Measurements from ENCODE around the gene DPPA2.
"Not testable (repeated sequence)": the region's sequence is repeated elsewhere in the genome, so short reads cannot be mapped to it uniquely, and the experiment has no call there.

Gene DPPA2, protein sequence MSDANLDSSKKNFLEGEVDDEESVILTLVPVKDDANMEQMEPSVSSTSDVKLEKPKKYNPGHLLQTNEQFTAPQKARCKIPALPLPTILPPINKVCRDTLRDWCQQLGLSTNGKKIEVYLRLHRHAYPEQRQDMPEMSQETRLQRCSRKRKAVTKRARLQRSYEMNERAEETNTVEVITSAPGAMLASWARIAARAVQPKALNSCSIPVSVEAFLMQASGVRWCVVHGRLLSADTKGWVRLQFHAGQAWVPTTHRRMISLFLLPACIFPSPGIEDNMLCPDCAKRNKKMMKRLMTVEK

DNA sequence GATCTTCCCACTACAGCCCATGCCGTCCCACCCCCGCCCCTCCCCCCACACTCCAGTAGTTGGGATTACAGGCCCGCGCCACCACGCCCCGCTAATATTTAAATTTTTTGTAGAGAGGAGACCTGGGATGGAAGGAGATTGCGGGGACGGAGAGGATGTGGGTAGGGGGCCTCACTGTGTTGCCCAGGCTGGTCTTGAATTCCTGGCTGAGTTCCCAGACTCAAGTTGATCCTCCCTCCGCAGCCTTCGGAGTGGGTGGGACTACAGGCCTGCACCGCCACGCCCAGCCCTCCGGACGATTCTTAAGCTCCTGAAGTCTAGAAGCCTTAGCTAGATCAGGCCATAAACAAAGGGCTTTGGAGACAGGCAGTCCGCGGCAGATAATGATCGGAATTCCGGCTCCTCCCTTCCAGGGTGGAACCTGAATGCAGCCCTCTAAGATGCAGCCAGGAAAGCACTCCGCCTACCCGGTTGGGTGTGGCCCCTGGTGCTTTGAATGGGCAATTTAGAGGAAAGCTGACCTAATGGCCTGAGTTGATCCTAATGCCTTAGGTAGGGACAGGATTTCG lies at the start of gene DPPA2:
Gene DPPA2, minus strand, starts transcription at position 356 of the 569 bp plus-strand sequence. CDS start 1,975 bp downstream, outside the sequence.
- no peak for DNase-seq (ENCODE audit: low read depth in 2 of 2, low spot score in 1 of 2)

DNA sequence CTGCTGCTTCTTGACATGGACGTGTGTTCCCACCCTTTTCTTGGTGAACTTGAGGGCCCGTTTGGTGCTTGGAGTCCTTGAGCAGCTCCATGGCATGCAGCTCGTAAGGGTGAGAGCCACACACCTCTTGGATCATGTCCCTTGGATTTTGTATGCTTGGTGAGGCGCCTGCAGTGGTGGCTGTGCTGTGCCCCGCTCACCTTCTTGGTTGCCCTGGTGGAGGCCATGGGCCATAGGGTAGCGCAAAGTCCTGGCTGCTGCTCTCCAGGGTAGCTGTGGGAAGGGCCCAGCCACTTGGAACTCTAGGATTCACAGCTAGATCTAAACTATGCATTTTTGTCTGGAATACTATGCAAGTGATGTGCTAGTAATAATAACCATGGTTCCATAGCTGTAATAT lies 47.8 kb upstream of the DPPA2 start:
- DNase-seq (ENCODE audit: low read depth in 2 of 2, low spot score in 1 of 2), result no peak

DNA sequence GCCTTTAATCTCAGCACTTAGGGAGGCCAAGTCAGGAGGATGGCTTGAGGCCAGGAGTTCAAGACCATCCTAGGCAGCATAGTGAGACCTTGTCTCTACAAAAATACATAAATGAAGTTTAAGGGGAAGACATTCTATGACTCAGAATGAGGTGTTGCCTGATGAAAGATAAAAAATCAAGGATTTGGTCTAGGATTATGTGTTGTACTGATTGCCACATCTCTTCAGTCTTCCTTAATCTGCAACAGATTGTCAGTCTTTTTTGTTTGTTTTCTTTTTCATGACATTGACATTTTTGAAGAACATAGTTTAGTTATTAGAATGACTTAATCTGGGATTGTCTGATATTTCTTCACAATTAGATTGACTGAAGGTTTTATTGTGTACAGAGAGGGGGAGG lies 47.3 kb upstream of the DPPA2 start:
- DNase-seq (ENCODE audit: low read depth in 2 of 2, low spot score in 1 of 2), result no peak

DNA sequence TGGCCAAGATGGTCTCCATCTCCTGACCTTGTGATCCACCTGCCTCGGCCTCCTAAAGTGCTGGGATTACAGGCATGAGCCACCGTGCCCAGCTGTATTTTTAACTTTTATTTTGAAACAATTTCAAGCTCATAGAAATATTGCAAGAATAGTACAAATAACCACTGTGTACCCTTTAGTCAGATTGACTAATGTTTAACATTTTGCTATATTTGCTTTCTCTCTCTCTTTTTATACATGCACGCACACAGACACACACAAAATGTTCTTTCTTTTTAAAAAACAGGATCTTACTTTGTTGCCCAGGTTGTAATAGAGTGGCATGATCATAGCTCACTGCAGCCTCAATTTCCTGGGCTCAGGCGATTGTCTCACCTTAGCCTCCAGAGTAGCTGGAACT lies 46.5 kb upstream of the DPPA2 start:
- DNase-seq (ENCODE audit: low read depth in 2 of 2, low spot score in 1 of 2), result no peak

DNA sequence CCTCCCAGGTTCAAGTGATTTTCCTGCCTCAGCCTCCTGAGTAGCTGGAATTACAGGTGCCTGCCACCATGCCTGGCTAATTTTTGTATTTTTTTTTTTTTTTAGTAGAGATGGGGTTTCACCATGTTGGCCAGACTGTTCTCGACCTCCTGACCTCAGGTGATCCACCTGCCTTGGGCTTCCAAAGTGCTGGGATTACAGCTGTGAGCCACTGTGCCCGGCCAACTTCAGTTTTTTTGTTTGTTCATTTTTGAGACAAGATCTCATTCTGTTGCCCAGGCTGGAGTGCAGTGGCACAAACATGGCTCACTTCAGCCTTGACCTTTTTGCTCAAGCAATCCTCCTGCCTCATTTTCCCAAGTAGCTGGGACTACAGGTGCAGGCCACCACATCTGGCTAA lies 42.5 kb upstream of the DPPA2 start:
- DNase-seq (ENCODE audit: low read depth in 2 of 2, low spot score in 1 of 2), result not testable (repeated sequence)

DNA sequence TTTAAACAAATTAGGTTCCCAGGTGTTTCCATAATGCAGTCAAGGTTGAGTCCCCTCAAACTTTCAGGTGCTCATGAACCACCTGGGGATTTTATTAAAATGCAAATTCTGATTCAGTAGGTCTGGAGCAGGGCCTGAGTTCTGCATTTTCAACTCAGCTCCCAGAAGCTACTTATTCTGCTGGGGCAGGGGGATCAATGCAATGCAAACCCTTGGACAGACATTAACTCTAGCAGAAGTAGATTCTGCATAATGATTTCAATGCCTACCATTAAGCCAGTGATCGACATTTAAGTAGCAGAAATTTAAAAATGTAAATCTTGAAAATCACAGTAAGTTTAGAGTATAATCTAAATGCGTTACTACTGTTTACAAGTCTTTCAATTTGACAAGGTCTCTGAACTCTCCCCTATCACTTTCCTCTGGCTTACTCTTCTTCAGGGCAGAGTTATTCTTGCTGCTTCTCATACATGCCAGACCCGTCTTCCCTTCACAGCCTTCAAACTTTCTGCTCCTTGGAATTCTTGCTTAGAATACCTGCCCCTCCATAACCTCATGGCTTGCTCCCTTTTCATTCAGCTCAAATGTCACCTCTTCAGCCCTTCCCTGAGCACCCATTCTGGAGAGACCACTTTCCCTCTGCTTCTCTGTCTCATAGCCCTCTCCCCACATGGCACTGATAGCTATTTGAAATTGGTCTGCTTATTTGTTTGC lies 40.3 kb upstream of the DPPA2 start:
- DNase-seq (ENCODE audit: low read depth in 2 of 2, low spot score in 1 of 2), result no peak

DNA sequence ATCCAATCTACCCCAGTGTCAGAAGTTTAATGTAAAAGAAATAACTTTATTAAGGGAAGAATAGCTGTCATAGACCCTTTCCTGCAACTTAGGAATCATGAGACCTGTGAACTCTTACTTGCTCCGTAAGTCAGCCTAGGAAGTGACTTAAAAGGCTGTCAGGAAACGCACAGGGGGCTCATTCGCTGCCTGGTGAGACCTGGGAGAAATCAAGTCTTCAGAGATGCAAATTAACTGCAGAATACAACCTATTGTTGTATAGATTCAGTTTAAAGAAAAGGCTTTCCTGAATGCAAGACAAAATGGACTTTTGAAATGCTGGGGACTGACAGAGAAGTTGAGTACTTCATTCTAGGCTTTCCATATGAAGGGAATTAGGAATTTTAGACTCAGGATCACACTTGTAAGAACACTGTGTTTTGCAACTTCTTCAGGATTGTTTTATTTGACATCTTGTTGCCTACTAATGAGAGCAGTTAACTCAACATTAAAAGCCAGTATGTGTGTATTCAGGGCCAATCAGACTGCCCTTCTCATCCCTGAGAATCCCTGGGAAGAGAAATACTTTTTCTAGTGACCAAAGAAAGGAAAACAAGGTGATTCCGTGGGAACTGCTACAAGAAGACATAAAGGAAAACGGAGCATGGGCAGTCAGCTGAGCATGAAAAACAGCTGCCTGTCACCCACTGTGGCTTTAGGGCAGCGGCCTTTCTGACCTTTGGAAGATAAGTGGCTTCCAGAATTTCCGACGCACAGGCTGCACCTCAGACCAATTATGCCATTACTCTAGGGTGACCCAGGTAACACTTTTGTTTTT lies 39.5 kb upstream of the DPPA2 start:
- DNase-seq (ENCODE audit: low read depth in 2 of 2, low spot score in 1 of 2), result no peak

DNA sequence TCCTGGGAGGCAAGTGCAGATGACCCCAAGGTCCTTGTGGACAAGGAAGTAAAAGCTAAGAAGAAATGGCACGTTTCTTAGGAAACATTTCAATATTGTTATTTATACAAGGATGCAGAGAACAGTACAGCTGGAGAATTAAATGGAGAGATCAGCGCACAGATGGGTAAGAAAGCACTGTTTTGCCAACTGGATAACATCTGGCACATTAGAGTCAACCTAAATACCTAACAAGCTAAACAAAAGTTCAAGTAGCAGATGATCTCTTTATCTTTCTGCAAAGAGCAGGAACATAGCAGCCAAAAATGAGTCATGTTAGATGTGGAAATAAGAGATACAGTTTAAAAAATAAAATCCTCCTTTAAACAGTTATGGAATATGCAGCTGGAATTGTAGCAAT lies 36.7 kb upstream of the DPPA2 start:
- no peak for DNase-seq (ENCODE audit: low read depth in 2 of 2, low spot score in 1 of 2)

DNA sequence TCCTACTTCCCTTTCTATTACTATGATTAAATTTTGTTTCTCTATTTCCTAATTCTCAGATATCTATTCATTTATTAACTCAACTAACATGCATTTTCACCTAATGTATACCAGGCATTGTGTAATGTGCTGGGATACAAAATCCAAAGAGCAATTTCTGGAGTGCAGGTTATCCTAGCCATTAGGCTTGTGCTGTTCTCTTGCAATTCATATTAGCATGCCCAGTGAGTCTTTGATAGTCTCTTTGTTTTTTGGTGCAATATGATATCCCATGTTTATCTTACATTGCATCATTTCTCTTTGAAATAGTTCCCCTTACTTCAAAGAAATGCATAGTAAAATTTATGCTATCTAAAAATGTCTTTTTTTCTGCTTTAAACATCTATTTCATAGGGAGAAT lies 34.9 kb upstream of the DPPA2 start:
- no peak for DNase-seq (ENCODE audit: low read depth in 2 of 2, low spot score in 1 of 2)

DNA sequence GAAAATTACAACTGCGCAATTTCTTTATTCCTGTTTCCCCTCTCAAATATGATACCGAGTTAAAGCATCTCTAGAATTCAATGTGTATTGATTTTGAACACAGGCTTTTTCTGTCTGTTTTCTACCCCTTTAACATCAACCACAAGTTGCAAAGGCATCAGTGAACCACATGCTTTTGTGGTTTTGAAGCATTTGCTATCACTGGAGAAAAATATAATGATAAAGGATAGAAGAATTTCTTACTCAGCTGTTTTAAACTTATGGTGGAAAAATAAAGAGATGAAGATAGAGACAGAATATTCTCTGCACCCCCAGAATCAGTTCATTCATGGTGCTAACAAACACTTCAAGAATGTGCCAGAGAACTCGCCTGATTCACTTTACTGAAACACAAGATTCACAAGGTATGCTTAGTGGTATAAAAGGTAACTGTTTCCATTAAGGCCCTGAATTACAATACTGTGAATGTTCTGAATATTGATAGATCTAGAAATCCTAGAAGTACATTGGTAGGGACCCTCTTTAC lies 30.5 kb upstream of the DPPA2 start:
- no peak for DNase-seq (ENCODE audit: low read depth in 2 of 2, low spot score in 1 of 2)

DNA sequence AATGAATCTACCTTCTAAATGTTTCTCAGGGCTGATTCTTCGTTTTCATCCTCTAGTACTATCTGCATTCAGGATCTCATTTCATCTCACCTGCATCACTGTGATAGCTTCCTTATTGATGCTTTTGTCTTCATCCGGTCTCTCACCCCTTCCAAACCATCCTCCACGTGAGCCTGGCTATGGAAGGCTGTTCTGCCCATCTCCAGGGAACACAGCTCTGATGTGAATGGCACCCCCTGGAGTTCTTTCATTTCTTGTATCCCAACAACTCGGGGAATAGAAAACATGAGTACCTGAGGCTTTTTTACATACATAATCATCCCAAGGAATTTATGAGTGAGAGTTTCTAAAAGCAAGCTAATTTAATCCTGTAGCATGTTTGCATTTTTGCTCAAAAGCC lies 29.8 kb upstream of the DPPA2 start:
- DNase-seq (ENCODE audit: low read depth in 2 of 2, low spot score in 1 of 2), result no peak

DNA sequence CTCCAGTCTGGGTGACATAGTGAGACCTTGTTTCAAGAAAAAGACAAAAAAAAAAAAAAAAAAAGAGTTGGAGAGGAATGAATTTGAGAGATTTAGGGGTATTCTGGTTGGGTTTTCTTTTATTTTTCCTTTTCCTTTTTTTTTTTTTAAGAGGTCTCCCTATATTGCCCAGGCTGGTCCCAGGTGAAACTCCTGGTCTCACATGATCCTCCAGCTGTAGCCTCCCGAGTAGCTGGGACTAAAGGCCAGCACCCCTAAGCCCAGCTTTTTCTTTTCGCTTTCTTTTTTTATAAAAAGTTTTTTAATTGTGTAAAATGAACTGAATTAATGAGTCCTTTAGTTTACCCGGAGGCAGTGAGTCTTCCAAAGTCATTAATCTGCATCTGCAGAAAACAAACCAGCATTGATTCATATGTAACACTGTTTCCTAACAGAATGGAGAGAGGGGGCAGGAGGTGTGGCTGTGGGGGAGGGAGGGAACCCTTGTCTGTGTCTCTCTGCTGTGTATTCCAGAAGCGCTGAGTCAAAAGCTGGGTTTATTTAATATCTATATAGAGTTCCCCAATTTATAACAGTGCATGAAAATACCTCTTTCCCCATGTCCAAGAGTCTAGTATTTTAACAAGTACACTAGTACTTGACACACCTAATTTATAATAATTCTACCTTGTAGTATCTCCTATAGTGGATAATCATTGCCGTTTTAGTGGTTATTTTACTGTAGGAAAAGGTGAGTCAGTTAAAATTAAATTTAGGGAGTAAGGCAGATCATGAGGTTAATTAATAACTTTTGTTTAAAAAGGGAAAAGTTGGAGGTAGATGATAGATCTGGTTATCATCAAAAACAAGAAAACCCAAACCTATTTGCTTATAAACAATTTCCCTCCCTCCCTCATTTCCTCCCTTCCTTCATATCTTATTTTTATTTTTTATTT lies 23.7 kb upstream of the DPPA2 start:
- no peak for DNase-seq (ENCODE audit: low read depth in 2 of 2, low spot score in 1 of 2)

DNA sequence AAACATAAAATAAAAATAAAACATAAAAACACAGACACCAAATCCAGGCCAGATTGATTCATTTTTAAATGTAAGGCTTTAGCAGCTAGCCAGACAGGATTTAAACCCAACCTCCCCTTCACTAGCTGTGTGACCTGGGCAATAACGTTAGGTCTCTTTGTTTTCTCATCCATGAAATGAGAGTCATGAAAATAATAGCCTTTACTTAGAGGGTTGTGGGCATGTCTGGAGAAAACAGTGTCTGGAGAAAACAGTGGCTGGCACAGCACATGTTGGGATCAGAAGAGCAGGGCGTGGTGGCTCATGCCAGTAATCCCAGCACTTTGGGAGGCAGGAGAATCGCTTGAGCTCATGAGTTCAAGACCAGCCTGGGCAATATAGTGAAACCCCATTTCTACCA lies 22.9 kb upstream of the DPPA2 start:
- DNase-seq (ENCODE audit: low read depth in 2 of 2, low spot score in 1 of 2), result no peak

DNA sequence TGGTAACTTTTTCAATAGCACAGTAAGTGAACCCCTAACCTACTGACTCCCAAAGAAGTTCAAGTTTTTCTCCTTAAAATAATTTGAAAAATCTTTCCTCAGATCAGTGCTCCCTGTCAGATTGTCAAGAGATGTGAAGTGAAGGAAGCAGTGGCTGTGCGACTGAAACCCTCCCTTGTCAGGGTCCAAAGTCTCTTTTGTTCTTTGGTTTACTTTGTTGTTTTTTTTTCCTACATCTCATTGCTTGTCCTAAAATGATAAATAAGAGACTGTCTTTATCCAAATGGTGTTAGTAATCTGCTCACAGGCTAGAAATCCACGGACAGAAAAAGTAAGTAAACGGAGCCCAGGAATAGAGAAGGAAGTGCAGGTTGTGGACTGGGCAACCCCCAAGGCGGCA lies 22.0 kb upstream of the DPPA2 start:
- no peak for DNase-seq (ENCODE audit: low read depth in 2 of 2, low spot score in 1 of 2)

DNA sequence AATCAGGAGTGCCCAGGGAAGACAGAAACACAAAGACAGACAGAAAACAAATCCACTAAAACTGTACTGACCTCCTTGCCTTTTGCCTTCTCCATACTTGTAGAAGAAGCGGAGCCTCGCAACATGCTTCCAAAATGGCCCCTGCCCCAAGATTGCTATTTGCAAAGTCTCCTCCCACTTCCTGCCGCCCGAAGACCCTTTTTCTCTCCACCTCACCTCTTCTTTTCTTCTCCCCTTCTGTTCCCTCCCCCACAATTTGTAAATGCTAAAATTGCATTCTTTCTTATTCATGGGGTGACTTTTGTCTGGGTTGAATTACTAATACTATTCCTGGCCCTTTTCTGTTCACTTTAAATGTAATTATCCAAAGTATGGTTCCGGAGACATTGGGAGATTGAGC lies 21.1 kb upstream of the DPPA2 start, which contains the start of gene DPPA4:
Gene DPPA4, minus strand, starts transcription at position 154 of the 400 bp plus-strand sequence. Its CDS starts 29 bp downstream, at position 125.
- DNase-seq (ENCODE audit: low read depth in 2 of 2, low spot score in 1 of 2), result no peak

DNA sequence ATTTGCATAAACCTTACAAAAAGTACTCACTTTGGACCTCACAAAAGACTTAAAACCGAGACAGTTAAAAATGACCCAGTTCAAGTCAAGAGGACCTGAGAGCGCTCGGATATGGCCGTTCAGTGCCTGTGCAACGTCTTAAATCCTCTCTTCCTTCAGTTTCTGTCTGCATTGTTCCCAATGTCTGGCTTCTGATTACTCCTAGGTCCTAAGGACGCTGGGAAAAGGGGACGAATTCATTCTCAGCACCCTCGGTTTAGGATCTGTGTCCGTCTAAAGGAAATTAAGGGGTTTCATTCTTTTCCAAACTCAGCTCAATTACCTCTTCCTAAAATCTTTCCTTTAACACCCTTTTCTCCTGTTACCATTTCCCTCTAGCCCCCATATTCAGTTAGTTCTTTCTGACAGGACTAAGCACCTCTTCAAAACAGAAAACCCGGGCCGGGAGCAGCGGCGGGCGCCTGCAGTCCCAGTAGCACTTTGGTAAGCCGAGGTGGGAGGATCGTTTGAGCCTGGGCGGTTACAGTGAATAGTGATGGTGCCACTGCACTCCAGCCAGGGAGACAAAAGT lies 20.1 kb upstream of the DPPA2 start:
- DNase-seq (ENCODE audit: low read depth in 2 of 2, low spot score in 1 of 2), result no peak

DNA sequence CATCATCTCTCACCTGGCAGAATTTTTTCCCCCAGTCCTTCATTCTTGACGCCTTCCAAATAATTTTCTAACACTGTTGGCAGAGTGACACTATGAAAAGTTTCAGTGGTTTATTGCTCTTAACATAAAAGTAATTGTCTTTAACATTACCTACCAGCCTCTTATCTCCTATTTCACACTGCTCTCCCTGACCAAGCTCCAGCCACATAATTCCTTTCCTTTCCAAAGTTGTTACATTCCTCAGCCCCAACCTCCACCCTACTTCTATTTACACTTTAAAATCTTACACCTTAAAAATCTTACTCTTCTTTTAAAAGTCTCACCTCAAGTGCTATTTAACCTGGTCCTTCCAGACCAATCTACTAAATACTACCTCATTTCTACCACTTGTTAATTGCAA lies 18.3 kb upstream of the DPPA2 start:
- DNase-seq (ENCODE audit: low read depth in 2 of 2, low spot score in 1 of 2), result no peak

DNA sequence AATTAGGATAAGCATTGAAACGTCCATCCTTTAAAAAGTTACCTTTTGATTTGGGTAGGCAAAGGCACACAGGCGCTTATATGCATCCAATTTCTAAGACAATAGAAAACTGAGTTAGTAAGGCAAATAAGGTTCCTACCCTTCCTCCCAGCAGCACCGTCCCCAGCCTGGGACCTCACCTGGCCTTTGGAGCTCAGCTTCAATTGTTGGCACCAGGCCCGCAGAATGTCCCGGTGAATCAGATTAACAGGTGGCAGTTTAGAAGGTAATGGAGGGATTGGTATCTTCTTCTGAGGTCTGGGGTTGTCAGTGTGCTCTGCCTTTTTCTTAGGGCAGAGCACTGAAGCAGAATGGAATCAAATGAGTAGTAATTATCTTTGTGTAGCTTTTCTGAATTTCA lies 15.4 kb upstream of the DPPA2 start:
- no peak for DNase-seq (ENCODE audit: low read depth in 2 of 2, low spot score in 1 of 2)

DNA sequence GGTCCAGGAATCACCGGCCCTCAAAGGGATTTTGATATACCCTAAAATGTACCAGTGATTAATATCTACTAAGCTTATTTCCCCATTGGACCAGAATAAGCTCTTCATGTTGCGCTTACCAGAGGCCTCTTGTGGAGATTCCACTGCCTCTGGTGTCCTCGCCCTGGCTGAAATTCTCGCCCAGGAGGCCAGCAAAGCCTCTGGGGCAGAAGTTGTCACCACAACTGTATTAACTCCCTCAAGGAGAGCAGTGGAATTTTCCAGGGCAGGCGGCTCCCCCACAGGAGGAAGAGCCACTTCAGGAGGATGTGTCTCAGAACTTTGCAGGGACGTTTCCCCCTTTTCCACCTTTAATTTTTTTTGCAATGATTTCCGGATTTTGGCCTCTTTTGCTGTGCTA lies 14.1 kb upstream of the DPPA2 start:
- no peak for DNase-seq (ENCODE audit: low read depth in 2 of 2, low spot score in 1 of 2)

DNA sequence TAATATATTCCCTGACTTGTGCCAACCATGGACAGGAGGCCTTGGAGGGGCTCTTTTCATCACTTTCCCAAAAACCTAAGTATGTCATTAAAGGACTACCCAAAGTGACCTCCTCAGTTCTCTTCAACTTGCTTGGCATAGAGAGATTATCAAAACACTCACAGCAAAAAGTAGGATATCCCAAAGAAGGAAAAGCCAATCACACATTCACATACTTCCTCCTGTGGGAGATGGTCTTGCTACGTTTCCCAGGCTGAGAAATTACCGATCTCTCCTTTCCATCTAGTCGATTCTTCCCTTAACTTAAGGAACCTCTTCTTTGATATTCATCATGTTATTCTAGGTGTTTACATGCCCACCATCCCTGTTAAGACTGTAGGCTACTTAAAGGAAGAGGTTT lies 11.9 kb upstream of the DPPA2 start:
- no peak for DNase-seq (ENCODE audit: low read depth in 2 of 2, low spot score in 1 of 2)

All from stimulated activated CD8-positive, alpha-beta memory T cell treated with anti-CD3 and anti-CD28 coated beads, Interleukin-4, amount 100 ng/mL, for 1 hour (primary cell).